ENCODE measurements around the gene SLC17A9. TPM values are rescaled to one million over a fixed set of nuclear protein-coding genes. Genes with fewer than 3 reads are reported as not detected.

SLC17A9 gene
- total RNA-seq, 1 experiment from 2014 or later, result 0.28 TPM

- Histone ChIP-seq H3K27ac (ENCODE audit: low read length) (peak overlapping the region; percentile 90), H3K27me3 (ENCODE audit: control insufficient read depth, insufficient read depth, low read length) (no peaks in the 10 kb centered on the region), H3K4me1 (ENCODE audit: control insufficient read depth, insufficient read depth, low read length) (peaks cover 66% of the 10 kb centered on the region), H3K4me3 (ENCODE audit: low read depth in 2 of 2, low read length in 2 of 2) (peak overlapping the region; percentile 83 to 95), H3K9me3 (ENCODE audit: control insufficient read depth, insufficient read depth, low read depth, low read length) (no peaks in the 10 kb centered on the region), H3K36me3 (ENCODE audit: control insufficient read depth, insufficient read depth, low read length) (no peaks in the 10 kb centered on the region; the same call in 1 of the 2 replicates)
- in situ Hi-C loops (cut with HindIII; ENCODE audit: low pct_unique_long_range_greater_than_20kb, low sequenced_read_pairs), result no loop called here
- DNase-seq (ENCODE audit: low read depth, low spot score) (no peak), ATAC-seq (no peak)
- no TSS peak for BruUV-seq (replicated peaks)
- POLR2A ChIA-PET, result no interaction called here
- no peak for TF ChIP-seq CTCF (IDR thresholded peaks at IDR 0.05)
- TF ChIP-seq POLR2AphosphoS5 (IDR thresholded peaks at IDR 0.05; ENCODE audit: low read depth, low read length), result no peak
- TF ChIP-seq TCF7L2 (IDR thresholded peaks at IDR 0.05; ENCODE audit: low read depth, low read length), result no peak
- no peak for TF ChIP-seq SIN3A (IDR thresholded peaks at IDR 0.05; ENCODE audit: borderline replicate concordance, insufficient read depth, low read depth, low read length)
- TF ChIP-seq REST (IDR thresholded peaks at IDR 0.05; ENCODE audit: insufficient read depth in 1 of 2, low read depth in 2 of 2, low read length in 1 of 2), result no peak
- CTCF ChIA-PET, result no interaction called here
- intact Hi-C loops (cut with micrococcal nuclease; ENCODE audit: unreplicated experiment), result no loop called here
These were observed 27.5 kb upstream of the SLC17A9 start for GRCh38 chr20:62925076-62925419.

GRCh38 chr20:62925420-62926228 lies 26.9 kb upstream of the SLC17A9 start:
- ChIA-PET CTCF (no interaction called here), POLR2A (no interaction called here)
- Histone ChIP-seq H3K27ac (ENCODE audit: low read length) (peak overlapping the region; percentile 90), H3K36me3 (ENCODE audit: control insufficient read depth, insufficient read depth, low read length) (no peaks in the 10 kb centered on the region; the same call in 1 of the 2 replicates), H3K27me3 (ENCODE audit: control insufficient read depth, insufficient read depth, low read length) (no peaks in the 10 kb centered on the region), H3K4me1 (ENCODE audit: control insufficient read depth, insufficient read depth, low read length) (peaks cover 66% of the 10 kb centered on the region), H3K4me3 (ENCODE audit: low read depth in 2 of 2, low read length in 2 of 2) (peak overlapping the region; percentile 83 to 95), H3K9me3 (ENCODE audit: control insufficient read depth, insufficient read depth, low read depth, low read length) (no peaks in the 10 kb centered on the region)
- BruUV-seq (replicated peaks), result no TSS peak
- intact Hi-C loops (cut with micrococcal nuclease; ENCODE audit: unreplicated experiment) (no loop called here), in situ Hi-C loops (cut with HindIII; ENCODE audit: low pct_unique_long_range_greater_than_20kb, low sequenced_read_pairs) (no loop called here)
- TF ChIP-seq POLR2AphosphoS5 (IDR thresholded peaks at IDR 0.05; ENCODE audit: low read depth, low read length), result no peak
- TF ChIP-seq CTCF (IDR thresholded peaks at IDR 0.05), result no peak
- no peak for TF ChIP-seq REST (IDR thresholded peaks at IDR 0.05; ENCODE audit: insufficient read depth in 1 of 2, low read depth in 2 of 2, low read length in 1 of 2)
- TF ChIP-seq TCF7L2 (IDR thresholded peaks at IDR 0.05; ENCODE audit: low read depth, low read length), result no peak
- no peak for TF ChIP-seq SIN3A (IDR thresholded peaks at IDR 0.05; ENCODE audit: borderline replicate concordance, insufficient read depth, low read depth, low read length)
- DNase-seq (ENCODE audit: low read depth, low spot score), result no peak
- peak; percentile 17 for ATAC-seq

All from Panc1 (cell line).